EL (cell line): ENCODE data around the gene RNF213.
A peak's percentile ranks its signal among the peaks of the same experiment; 100 is the strongest.

ENCODE experiments used
- DNase-seq: peaks from one replicate; pipeline ENCODE4 v3.0.0-alpha.2; 2016

RNF213 gene

DNA sequence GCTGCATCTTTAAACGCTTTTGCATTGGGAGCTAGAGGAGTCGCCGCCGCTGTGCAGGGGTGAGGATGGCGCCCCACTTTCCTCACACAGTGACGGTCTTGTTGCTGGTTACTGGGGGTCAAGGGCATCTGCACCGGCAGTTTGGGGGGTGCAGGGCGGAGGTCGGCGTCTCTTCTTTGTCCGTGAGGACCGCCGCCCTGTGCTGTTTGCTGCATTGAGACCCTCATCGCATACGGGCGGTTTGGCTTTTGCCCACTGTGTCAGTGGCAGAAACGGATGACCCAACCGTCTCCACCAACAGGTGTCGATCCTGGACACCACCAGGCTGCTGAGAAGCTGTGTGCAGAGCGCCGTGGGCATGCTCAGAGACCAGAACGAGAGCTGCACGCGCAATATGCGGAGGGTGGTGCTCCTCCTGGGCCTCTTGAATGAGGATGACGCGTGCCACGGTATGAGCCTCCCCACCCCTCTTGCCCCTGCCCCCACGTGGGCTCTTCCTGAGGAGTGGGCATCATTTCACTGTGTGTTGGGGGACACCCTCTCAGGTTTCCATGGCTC lies 93.1 kb downstream of the RNF213 start:
- no peak for DNase-seq

DNA sequence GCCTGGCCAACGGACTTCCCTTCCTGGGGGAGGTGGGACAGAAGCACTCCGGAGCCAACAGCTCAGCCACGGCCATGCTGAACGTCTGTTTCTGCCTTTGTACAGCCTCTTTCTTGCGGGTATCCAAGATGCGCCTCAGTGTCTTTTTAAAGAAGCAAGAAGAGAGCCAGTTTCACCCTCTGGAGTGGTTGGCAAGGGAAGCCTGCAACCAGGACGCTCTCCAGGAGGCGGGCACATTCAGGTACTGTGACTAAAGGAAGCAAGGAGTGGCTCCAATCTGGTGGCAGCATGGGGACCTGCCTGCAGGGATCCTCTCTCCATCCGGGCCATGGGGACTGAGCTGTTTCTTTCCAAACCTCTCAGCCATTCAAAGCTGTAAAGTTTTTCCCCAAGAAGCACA lies 93.7 kb downstream of the RNF213 start:
- DNase-seq = no peak

- no peak for DNase-seq
These were observed 95.7 kb downstream of the RNF213 start for GRCh38 chr17:80356231-80356856.

DNA sequence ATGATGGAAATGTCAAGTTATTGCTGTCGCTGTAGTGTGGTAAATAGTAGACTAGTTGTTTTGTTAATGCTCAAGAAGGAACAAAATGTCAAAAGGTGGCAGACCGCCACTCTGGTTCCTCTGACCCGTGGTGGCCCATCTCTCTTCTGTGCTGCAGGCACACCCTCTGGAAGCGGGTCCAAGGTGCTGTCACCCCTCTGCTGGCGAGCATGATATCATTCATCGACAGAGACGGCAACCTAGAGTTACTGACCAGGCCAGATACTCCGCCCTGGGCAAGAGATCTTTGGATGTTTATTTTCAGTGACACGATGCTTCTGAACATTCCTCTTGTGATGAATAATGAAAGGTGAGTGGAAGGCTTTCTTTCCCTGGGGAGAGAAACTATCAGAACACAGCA lies 97.5 kb downstream of the RNF213 start:
- no peak for DNase-seq

- DNase-seq = no peak
These were observed 98.2 kb downstream of the RNF213 start for GRCh38 chr17:80358861-80359260.

DNA sequence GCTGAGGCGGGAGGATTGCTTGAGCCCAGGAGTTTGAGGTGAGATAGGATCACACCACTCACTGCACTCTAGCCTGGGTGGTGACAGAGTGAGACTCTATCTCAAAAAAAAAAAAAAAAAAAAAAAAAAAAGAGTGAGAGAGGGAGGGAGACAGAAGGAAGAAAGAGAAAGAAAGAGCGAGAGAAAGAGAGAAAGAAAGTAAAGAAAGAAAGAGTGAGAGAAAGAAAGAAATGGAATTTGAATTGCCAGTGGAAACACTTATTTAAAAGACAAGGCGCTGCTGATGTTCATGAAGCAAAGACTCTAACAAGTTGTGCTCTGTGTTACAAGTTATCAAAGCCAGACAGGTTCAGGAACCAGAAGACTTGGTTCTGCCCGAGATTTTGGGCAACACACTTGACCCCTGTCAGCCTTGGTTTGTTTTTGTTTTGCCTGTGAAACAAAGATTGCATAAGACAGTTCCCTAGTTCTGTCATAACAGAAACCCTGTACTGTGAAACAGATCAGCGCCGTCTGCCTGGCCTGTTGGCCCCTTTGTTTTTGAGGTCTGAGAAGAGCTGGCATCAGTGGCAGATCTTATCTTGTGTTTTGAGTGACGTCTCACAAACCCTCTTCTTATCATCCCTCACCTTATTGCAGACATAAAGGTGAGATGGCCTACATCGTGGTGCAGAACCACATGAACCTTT lies 98.9 kb downstream of the RNF213 start:
- DNase-seq = no peak

- no peak for DNase-seq
These were observed 99.7 kb downstream of the RNF213 start for GRCh38 chr17:80360396-80360795.

GRCh38 chr17:80361495-80362220 lies 101.0 kb downstream of the RNF213 start:
- no peak for DNase-seq

DNA sequence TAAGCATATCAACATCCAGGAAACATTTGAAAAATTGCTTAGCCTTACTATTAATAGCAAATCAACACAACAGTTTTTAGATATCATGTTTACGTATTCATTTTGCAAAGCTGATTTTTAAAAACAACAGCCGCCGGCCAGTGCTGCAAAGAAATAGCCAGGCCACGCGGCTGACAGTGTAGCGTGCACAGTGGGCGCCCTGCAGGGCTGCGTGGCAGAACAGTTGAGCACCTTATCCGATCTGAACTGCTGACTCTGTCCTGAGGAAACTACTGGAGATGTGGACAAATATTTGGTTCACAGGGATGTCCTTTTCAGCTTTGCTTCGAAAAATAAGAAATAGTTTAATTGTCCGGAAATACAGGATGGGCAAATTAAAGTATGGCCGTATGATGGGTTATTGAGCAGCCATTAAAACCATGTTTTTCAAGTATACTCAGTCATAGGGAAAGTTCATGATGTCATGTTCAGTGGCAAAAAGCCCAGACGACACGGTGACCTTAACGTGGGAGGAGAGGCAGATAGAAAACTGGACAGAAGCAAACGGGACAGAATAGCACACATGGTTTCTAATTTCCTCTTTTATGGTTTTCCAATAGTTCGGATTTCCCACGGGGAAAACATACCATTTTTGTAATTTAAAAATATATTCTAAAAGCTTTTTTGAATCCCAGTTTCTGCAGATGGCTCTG lies 101.9 kb downstream of the RNF213 start:
- peak; percentile 63 for DNase-seq

DNA sequence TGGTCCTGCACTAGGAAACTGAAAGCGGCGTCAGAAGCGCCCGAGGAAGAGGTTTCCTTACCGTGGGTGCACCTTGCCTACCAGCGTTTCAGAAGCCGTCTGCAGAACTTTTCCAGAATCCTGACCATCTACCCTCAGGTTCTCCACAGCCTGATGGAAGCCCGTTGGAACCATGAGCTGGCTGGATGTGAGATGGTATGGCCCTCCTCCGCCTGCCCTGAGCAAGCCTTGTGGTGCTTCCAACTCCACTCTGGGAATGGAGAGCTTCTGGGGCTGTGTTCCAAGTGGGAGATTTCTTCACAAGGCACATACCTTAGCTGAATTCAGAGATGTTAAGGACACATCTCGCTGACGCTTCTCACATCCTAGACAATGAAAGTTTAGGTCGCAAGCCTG lies 102.5 kb downstream of the RNF213 start:
- DNase-seq = no peak

GRCh38 chr17:80363518-80364090 lies 103.0 kb downstream of the RNF213 start:
- no peak for DNase-seq

GRCh38 chr17:80364091-80364691 lies 103.5 kb downstream of the RNF213 start:
- no peak for DNase-seq

- no peak for DNase-seq
These were observed 104.6 kb downstream of the RNF213 start for GRCh38 chr17:80365001-80365965.

- no peak for DNase-seq
These were observed 105.3 kb downstream of the RNF213 start for GRCh38 chr17:80365983-80366382.

GRCh38 chr17:80367503-80367902 lies 106.9 kb downstream of the RNF213 start:
- no peak for DNase-seq

DNA sequence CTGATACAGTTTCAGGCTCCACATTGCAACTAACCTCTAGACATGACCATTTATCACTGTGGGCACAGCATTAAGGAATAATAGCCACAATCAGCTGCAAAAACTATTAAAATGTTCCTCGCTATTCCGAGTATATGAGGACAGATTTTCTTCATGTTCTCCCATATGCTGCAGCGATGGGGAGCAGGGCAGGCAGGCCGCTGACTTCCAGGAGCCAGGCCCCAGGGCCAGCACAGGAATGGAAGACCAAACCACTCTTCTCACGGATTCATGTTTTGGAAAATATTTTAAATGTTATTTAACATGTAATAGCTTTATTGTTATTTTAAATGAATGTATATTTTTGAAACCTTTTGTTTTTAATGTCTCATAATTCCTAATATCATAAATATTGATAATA lies 110.5 kb downstream of the RNF213 start:
- DNase-seq = no peak

DNA sequence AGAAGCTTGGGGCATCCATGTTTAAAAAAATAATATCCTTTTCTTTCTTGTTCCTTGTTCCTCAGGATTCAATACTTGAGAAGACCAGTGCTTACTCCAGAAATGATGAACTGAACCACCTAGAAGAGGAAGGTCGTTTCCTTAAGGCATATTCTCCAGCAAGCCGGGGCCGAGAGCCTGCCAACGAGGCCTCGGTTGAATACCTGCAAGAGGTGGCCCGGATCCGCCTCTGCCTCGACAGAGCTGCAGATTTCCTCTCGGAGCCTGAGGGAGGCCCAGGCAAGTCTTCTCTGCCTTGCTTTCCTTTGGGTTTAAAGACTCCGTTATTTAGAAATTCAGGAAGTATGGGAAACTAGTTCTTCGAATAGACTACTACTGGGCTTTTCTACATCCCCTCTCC lies 111.8 kb downstream of the RNF213 start:
- DNase-seq = no peak

DNA sequence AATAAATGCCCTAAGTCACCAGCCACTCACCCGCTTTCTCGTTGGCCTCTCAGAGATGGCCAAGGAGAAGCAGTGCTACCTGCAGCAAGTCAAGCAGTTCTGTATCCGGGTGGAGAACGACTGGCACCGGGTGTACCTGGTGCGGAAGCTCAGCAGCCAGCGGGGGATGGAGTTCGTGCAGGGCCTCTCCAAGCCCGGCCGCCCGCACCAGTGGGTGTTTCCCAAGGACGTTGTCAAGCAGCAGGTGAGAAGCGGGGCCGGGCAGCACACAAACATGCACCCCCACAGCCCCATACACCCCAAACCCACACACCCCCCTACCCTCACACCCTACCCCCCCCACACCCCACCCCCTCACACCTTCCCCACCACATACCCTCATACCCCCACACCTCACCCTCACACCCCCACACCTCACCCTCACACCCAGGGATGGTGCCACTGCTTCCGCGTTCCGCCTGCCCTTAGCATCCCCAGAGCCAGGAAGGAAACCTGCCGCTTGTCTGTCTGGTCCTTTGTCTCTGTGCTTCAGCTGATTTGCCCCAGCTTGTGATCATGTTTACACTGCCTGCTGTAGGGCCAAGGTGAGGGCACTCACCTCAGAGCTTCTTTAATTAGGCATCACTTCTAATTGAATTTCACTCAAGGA lies 112.4 kb downstream of the RNF213 start:
- no peak for DNase-seq

GRCh38 chr17:80374039-80374731 lies 113.5 kb downstream of the RNF213 start:
- DNase-seq = no peak
